ENCODE results near the gene CNTRL.

Gene CNTRL

GRCh38 chr9:121192518-121192917 lies 117.8 kb downstream of the CNTRL start:
- DNase-seq (ENCODE audit: low read depth, low spot score), result no peak
- no peak overlapping the region for H3K4me3 ChIP-seq (ENCODE audit: low read length)

DNA sequence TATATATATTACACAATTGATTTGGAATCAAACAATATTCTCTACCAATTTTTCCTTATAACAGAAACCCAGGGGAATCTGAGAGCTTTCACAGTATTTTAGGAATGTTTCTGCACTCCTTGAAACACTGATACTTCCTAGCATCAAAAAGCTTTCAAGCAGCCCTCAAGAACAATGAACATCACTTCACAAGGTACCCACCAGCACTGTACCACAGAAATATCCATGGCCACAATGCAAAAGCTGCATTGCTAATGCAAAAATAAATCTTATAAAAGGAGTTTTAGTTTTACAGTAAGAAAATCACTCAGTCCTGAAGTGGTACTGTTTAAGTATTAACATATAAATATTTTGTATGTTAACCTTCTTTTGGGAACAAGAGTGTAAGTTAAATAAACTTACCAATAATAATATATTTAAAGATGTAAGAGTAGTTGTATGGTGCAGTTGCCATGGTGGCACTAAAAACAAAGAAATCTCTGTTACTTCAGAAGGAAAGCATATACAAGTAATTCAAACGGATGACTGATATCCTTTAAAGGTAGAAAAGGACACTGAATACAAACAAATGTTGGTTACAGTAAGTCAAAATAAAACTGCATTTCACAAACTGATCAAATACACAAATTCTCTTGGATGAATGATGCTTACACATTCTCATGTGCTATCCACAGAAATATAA lies 118.3 kb downstream of the CNTRL start:
- DNase-seq (ENCODE audit: low read depth, low spot score), result no peak
- H3K4me3 ChIP-seq (ENCODE audit: low read length), result no peak overlapping the region

DNA sequence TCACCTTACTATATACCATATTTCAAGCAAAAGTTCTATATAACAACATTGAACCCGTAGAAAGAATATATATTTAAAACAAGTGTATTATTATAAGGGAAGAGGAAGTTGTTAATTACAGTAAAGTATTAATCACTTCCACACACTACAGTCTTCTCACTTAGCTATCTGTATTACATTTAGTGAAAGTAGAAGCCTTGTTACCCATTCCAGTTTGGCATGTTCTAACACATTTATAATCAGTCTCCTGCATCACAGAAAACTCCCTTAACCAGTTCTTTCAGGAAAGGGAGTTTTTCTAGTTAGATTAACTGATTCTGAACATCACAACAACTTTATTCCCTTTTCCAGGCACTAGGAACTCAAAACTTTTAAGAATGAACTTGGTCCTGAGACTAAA lies 120.0 kb downstream of the CNTRL start:
- no peak for DNase-seq (ENCODE audit: low read depth, low spot score)
- no peak overlapping the region for H3K4me3 ChIP-seq (ENCODE audit: low read length)

- no peak for DNase-seq (ENCODE audit: low read depth, low spot score)
These were observed 121.6 kb downstream of the CNTRL start for GRCh38 chr9:121196389-121196788.

GRCh38 chr9:121197132-121197531 lies 122.4 kb downstream of the CNTRL start:
- no peak for DNase-seq (ENCODE audit: low read depth, low spot score)
- H3K4me3 ChIP-seq (ENCODE audit: low read length), result no peak overlapping the region

More at GRCh38 chr9:121196389-121196788, 121.6 kb downstream of the CNTRL start:
- H3K4me3 ChIP-seq (ENCODE audit: low read length), result no peak overlapping the region

DNA sequence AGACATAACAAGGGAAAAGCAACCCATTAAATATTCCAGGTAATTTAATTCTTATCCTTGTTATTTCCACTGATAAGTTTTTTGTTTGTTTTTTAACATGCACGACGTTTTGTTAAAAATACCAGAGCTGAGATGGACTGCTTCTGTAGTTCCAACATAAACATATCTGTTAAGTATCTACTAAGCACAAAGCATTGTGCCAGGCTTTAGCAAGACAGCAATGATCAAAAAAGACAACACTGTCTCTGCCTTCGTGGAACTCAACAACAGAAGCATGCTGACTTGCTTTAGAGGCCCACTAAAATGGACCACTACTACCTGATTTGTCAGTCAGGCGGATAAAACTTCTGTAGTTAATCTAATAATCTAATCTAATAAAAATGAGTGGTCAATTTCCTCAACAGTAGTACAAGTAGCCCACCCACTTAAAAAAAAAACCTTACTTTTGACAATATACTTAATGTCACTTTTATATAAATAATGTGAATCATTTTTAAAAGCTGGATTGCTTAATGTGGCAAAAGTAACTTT lies 123.8 kb downstream of the CNTRL start:
- no peak overlapping the region for H3K4me3 ChIP-seq (ENCODE audit: low read length)
- DNase-seq (ENCODE audit: low read depth, low spot score), result no peak

DNA sequence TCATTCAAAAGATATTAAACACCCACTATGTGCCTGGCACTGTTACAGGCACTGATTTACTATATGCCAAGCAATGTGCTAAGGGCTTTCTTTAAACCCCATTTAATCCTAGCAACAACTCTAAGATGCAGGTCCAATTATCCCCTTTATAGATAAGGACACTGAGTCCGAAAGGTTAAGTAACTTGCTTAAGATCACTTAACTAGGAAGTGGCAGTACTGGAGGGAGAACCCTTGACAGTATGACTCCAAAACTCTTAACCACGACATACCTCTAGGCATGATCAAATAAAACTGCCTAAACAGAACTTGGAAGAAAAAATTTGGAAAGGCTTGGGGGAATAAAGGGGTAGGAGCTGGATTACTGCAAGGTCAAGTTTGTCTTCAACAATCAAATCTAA lies 125.2 kb downstream of the CNTRL start:
- peak overlapping the region; percentile 86 for H3K4me3 ChIP-seq (ENCODE audit: low read length)
- no peak for DNase-seq (ENCODE audit: low read depth, low spot score)

DNA sequence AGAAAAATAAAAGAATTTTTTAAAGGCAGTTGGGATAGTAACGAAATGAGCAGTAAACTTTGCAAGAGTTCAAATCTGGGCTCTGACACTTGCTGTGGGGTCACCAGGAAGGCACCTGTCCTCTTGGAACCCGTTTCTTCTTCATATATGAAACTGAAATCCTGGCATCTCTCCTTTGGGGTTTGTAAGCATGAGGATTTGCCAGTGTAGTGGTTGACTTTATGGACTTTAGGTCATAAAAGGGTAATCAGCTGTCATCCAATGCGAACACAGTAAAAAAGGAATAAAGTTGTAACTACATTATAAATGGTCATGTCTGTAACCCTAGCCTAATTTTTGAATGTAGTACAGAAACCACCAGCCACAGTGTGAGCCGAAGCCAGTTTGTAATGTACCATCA lies 125.6 kb downstream of the CNTRL start:
- no peak for DNase-seq (ENCODE audit: low read depth, low spot score)

GRCh38 chr9:121201045-121201737 lies 126.4 kb downstream of the CNTRL start:
- no peak for DNase-seq (ENCODE audit: low read depth, low spot score)
- peak overlapping the region; percentile 86 for H3K4me3 ChIP-seq (ENCODE audit: low read length)

More for the DNA sequence above, 125.6 kb downstream of the CNTRL start:
- H3K4me3 ChIP-seq (ENCODE audit: low read length), result peak overlapping the region; percentile 86

GRCh38 chr9:121201738-121202533 lies 127.2 kb downstream of the CNTRL start, which contains the start of gene RAB14:
TSS of gene RAB14 (minus strand) at chr9:121201869. CDS start at chr9:121193412, 8,457 bp downstream.
- peak within 1 kb of the TSS; percentile 86 for H3K4me3 ChIP-seq (ENCODE audit: low read length)
- peak; percentile 98 for DNase-seq (ENCODE audit: low read depth, low spot score)

GRCh38 chr9:121204121-121204520 lies 129.4 kb downstream of the CNTRL start:
- no peak overlapping the region for H3K4me3 ChIP-seq (ENCODE audit: low read length)
- no peak for DNase-seq (ENCODE audit: low read depth, low spot score)

DNA sequence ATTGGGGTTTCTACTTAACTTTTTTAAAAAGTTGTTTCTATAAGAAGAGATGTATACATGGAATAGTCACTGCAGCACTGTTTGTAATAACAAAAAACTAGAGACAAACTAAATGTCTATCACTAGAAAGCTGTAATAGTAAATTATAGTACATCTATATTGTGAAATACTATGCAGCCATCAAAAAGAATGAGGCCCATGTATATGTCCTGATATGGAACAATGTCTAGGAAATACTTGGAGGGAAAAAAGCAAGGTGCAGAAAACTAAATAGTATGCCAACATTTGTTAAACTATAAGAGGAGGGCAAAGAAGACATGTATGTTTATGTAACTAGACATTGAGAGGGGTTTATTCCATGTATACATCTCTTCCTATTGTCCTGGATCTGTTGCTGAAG lies 129.9 kb downstream of the CNTRL start:
- no peak for DNase-seq (ENCODE audit: low read depth, low spot score)
- no peak overlapping the region for H3K4me3 ChIP-seq (ENCODE audit: low read length)

DNA sequence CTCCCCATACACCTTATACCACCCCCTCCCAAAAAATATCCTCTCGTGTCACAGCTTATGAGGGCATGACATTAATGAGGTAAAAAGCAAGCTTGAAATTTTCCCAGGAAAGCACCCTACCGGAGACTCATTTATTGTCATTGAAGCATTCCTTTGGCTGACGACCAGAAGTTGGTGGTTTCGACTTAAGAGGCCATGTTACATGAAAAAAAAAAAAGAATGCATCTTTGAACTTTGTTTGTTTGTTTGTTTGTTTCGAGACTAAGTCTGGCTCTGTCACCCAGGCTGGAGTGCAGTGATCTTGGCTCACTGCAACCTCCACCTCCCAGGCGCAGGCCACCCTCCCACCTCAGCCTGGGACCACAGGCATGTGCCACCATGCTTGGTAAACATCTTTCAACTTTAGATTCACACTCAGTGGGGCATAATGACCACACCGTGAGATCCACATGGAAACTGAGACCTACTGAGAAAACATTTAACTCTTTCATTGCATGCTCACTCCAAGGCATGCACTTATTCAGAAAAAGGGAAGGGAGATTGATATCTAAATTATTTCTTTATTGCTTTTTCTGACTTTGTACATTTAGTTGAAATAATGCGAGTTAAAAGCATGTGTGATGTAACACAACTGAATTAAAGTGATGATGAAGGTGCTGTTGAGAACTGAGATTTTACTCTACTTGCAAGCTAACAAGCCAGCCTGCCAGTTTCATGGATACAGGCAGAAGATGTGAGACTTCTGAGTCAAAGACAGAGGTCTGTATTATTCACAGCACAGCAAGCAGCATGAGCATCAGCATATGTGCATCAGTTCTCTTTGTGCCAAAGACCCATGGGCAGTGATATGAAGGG lies 132.0 kb downstream of the CNTRL start:
- no peak overlapping the region for H3K4me3 ChIP-seq (ENCODE audit: low read length)
- DNase-seq (ENCODE audit: low read depth, low spot score), result no peak

GRCh38 chr9:121207371-121207940 lies 132.7 kb downstream of the CNTRL start:
- no peak for DNase-seq (ENCODE audit: low read depth, low spot score)

GRCh38 chr9:121210536-121210935 lies 135.8 kb downstream of the CNTRL start:
- DNase-seq (ENCODE audit: low read depth, low spot score), result no peak
- no peak overlapping the region for H3K4me3 ChIP-seq (ENCODE audit: low read length)

More at GRCh38 chr9:121207371-121207940, 132.7 kb downstream of the CNTRL start:
- no peak overlapping the region for H3K4me3 ChIP-seq (ENCODE audit: low read length)

GRCh38 chr9:121213136-121213806 lies 138.5 kb downstream of the CNTRL start:
- peak; percentile 85 for DNase-seq (ENCODE audit: low read depth, low spot score)
- H3K4me3 ChIP-seq (ENCODE audit: low read length), result no peak overlapping the region

DNA sequence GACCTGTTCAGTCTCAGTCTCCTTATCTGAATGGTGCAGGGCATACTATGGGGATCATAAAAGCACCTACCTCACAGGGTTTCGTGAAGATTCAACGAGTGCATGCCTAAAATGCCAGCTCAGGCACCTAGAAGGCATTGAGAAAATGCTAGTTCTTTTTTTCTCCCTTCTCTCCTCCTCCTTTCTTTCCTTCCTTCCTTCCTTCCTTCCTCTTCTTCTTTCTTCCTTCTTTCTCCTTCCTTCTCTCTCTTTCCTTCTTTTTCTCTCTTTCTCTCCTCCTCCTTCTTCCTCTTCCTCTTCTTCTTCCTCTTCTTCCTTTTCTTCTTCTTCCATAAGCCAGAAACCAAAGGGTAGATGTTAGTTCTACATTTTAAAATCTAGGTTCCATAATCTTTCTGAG lies 139.2 kb downstream of the CNTRL start:
- DNase-seq (ENCODE audit: low read depth, low spot score), result no peak
- H3K4me3 ChIP-seq (ENCODE audit: low read length), result no peak overlapping the region

GRCh38 chr9:121216271-121216805 lies 141.6 kb downstream of the CNTRL start:
- DNase-seq (ENCODE audit: low read depth, low spot score), result no peak
- H3K4me3 ChIP-seq (ENCODE audit: low read length), result no peak overlapping the region

Measured in Jurkat, Clone E6-1 (cell line).